IMR-90 (cell line): ENCODE measurements around the gene PARP11.

Experiments used
- CTCF ChIP-seq: conservative IDR thresholded peaks from 2 replicates; pipeline ENCODE4 v1.5.1; 2012; ENCODE audit warnings: mild to moderate bottlenecking, low read depth, low read length, improper control_type of control experiment
- POLR2A ChIP-seq: IDR thresholded peaks from 2 replicates; pipeline ENCODE4 v1.6.1; 2012; ENCODE audit warnings: mild to moderate bottlenecking, low read depth, low read length

GRCh38 chr12:3896356-3896755 is 23.2 kb upstream of the PARP11 start:
- no peak for TF ChIP-seq CTCF
- no peak for TF ChIP-seq POLR2A
